ENCODE data around the gene CARS1. TPM values are rescaled to one million over a fixed set of nuclear protein-coding genes. Genes with fewer than 3 reads are reported as not detected.

Gene CARS1
- total and polyA plus RNA-seq, 2 of the 4 experiments (the other 2 are of a cell fraction) = 72.7 to 78.3 TPM

DNA sequence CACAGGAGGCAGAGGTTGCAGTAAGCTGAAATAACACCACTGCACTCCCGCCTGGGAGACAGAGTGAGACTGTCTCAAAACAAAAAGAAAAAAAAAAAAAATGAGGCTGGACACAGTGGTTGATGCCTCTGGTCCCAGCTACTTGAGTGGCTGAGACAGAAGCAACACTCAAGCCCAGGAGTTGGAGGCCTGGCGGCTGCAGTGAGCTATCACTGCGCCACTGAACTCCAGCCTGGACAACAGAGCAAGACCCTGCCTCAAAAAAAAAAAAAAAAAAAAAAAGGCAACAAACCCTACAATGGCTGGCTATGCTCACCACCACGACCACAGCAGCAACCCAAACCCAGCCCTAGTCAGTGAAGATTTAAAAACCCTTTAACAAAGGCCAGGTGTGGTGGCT is 73.3 kb downstream of the CARS1 start:
- Histone ChIP-seq H4K5ac (ENCODE audit: low read depth, low read length) (no peak overlapping the region), H4K20me1 (ENCODE audit: insufficient read depth, low read length) (peaks cover 83% of the 10 kb centered on the region), H3K36me3 (ENCODE audit: control insufficient read depth, insufficient read depth, low read length) (peaks cover 8% of the 10 kb centered on the region), H3K4me3 (ENCODE audit: insufficient read depth, low read depth, low read length) (no peak overlapping the region), H2BK15ac (ENCODE audit: low read depth, low read length) (no peak overlapping the region), H3K56ac (ENCODE audit: extremely low read depth, insufficient read depth, low read length) (no peak overlapping the region), H3K14ac (replicated peaks; ENCODE audit: low read depth, low read length) (no peak overlapping the region), H3K9me1 (ENCODE audit: insufficient read depth, low read length) (0 out of 2 replicates have a peak, but pooled peaks cover 20% of the 10 kb centered on the region), H2AK5ac (ENCODE audit: low read depth, low read length) (no peak overlapping the region), H3K18ac (ENCODE audit: low read depth, low read length) (no peak overlapping the region), H3K9ac (ENCODE audit: low read depth, low read length) (no peak overlapping the region), H2AK9ac (replicated peaks; ENCODE audit: low read depth, low read length, poor library complexity) (no peak overlapping the region), H2BK5ac (ENCODE audit: low read depth, low read length, poor library complexity, severe bottlenecking) (no peak overlapping the region), H3K27me3 (ENCODE audit: control insufficient read depth, insufficient read depth, low read length) (no peaks in the 10 kb centered on the region), H3K23ac (ENCODE audit: low read depth, low read length) (no peak overlapping the region), H4K91ac (ENCODE audit: insufficient read depth, low read depth, low read length) (no peak overlapping the region), H3K79me1 (ENCODE audit: low read depth in 1 of 2, low read length in 2 of 2) (peaks cover 14 to 41% of the 10 kb centered on the region in 2 experiments), H3K4ac (ENCODE audit: low read depth, low read length) (no peak overlapping the region), H2BK20ac (ENCODE audit: low read depth, low read length) (no peak overlapping the region), H2BK120ac (ENCODE audit: low read depth, low read length) (no peak overlapping the region), H3K27ac (ENCODE audit: insufficient read depth, low read length) (no peak overlapping the region), H2AFZ (replicated peaks; ENCODE audit: low read length, poor library complexity) (no peak overlapping the region), H3K4me2 (ENCODE audit: low read depth, low read length) (no peak overlapping the region), H4K8ac (ENCODE audit: low read depth in 2 of 2, low read length in 2 of 2) (no peak overlapping the region), H3K4me1 (ENCODE audit: control insufficient read depth, insufficient read depth, low read length) (peaks cover 6% of the 10 kb centered on the region), H3K9me3 (ENCODE audit: control insufficient read depth, insufficient read depth, low read length) (no peaks in the 10 kb centered on the region)
- TF ChIP-seq, protein P1, sequence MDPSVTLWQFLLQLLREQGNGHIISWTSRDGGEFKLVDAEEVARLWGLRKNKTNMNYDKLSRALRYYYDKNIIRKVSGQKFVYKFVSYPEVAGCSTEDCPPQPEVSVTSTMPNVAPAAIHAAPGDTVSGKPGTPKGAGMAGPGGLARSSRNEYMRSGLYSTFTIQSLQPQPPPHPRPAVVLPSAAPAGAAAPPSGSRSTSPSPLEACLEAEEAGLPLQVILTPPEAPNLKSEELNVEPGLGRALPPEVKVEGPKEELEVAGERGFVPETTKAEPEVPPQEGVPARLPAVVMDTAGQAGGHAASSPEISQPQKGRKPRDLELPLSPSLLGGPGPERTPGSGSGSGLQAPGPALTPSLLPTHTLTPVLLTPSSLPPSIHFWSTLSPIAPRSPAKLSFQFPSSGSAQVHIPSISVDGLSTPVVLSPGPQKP (IDR thresholded peaks at IDR 0.05; ENCODE audit: borderline replicate concordance, low read depth, low read length) = no peak
- TF ChIP-seq MXI1 (IDR thresholded peaks at IDR 0.05; ENCODE audit: borderline replicate concordance, low read depth, low read length) (no peak), RCOR1 (IDR thresholded peaks at IDR 0.05; ENCODE audit: insufficient replicate concordance, low read length) (no peak), CHD1 (IDR thresholded peaks at IDR 0.05; ENCODE audit: low read depth, low read length) (no peak), RAD21 (IDR thresholded peaks at IDR 0.05; ENCODE audit: low read length) (no peak), FOS (IDR thresholded peaks at IDR 0.05; ENCODE audit: low read depth, low read length) (no peak), SMC3 (IDR thresholded peaks at IDR 0.05; ENCODE audit: low read depth, low read length) (no peak), RFX5 (IDR thresholded peaks at IDR 0.05; ENCODE audit: low read depth, low read length) (no peak), CEBPB (IDR thresholded peaks at IDR 0.05; ENCODE audit: low read depth, low read length) (no peak), MAZ (IDR thresholded peaks at IDR 0.05; ENCODE audit: borderline replicate concordance, low read depth, low read length) (no peak), BHLHE40 (IDR thresholded peaks at IDR 0.05; ENCODE audit: low read depth, low read length) (no peak), MAFK (IDR thresholded peaks at IDR 0.05; ENCODE audit: low read depth, low read length) (no peak), POLR2A (IDR thresholded peaks at IDR 0.05; ENCODE audit: low read depth, low read length) (no peak)
- TF ChIP-seq, protein P2, sequence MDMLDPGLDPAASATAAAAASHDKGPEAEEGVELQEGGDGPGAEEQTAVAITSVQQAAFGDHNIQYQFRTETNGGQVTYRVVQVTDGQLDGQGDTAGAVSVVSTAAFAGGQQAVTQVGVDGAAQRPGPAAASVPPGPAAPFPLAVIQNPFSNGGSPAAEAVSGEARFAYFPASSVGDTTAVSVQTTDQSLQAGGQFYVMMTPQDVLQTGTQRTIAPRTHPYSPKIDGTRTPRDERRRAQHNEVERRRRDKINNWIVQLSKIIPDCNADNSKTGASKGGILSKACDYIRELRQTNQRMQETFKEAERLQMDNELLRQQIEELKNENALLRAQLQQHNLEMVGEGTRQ (IDR thresholded peaks at IDR 0.05; ENCODE audit: low read depth, low read length) = no peak
- TF ChIP-seq, protein P3, sequence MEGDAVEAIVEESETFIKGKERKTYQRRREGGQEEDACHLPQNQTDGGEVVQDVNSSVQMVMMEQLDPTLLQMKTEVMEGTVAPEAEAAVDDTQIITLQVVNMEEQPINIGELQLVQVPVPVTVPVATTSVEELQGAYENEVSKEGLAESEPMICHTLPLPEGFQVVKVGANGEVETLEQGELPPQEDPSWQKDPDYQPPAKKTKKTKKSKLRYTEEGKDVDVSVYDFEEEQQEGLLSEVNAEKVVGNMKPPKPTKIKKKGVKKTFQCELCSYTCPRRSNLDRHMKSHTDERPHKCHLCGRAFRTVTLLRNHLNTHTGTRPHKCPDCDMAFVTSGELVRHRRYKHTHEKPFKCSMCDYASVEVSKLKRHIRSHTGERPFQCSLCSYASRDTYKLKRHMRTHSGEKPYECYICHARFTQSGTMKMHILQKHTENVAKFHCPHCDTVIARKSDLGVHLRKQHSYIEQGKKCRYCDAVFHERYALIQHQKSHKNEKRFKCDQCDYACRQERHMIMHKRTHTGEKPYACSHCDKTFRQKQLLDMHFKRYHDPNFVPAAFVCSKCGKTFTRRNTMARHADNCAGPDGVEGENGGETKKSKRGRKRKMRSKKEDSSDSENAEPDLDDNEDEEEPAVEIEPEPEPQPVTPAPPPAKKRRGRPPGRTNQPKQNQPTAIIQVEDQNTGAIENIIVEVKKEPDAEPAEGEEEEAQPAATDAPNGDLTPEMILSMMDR (conservative IDR thresholded peaks at IDR 0.05; ENCODE audit: low read depth, low read length) = no peak
- ChIA-PET CTCF (interaction anchor here (0.6 to 0.7 kb wide), 2 partner anchors 11 to 199 kb away, joined by 3 read pairs; no protein-coding TSS in a partner anchor), POLR2A (ENCODE audit: unreplicated experiment) (no interaction called here)
- in situ Hi-C loops (cut with MboI; ENCODE audit: low sequenced_read_pairs) = no loop called here
- dilution Hi-C loops (cut with HindIII; ENCODE audit: low sequenced_read_pairs, unreplicated experiment) = no loop called here
- no CpG with 5 or more reads among the region's 4 CpGs for WGBS, 2 experiments (ENCODE audit: extremely low coverage in 2 of 2, insufficient read length in 1 of 2)
- no peak for DNase-seq
- ATAC-seq (ENCODE audit: low read depth) = no peak
- intact Hi-C loops (cut with micrococcal nuclease) = no loop called here
- no TSS peak for BruUV-seq (replicated peaks)

Measured in IMR-90 (cell line).